HG03159 (cell line): ENCODE measurements around the gene RAB1A.

ENCODE experiments used
- ATAC-seq: cut with Tn5 transposase; IDR thresholded peaks from one replicate; pipeline ENCODE4 v1.9.1; 2021; ENCODE audit warnings: mild to moderate bottlenecking, moderate library complexity; ENCODE audit not compliant: unreplicated experiment

The RAB1A gene

DNA sequence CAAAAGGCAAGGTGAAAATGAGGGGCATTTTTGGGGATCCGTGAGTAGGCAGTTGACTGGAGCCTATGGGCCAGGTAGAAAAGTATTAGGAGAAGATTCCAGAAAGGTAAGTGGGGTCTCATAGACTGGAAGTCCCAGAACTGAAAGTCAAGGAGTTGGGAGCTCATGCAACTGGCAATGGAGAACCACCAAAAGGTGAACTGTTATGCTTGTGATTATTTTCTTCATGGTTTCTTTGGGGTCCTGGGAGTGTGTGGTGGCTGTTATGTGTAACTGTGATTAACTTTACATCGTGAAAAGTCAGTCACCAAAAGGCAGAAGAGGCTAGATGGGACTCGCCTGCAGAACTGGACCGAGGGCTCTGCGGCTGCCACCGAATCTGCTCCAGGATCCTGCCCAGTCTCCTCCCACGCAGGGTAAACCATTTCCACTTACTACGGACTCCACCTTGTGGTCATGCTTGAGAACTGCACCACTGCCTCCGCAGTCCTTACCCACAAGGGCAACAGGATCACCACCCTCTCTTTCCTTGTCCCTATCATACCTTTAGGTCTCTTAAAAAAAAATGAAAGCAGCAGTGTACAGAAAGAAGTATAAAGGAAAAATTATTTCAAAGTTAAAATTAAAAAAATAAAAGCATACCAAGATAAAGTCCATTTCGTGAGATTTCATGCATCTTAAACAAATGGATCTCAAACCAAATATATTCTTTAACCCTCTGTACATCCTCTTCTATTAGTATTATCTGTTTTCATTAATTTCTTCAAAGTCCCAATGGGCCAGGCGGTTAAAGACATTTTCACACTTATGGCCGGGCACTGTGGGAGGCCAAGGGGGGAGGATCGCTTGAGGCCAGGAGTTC is 89.3 kb downstream of the RAB1A start:
- ATAC-seq: peak; percentile 79

DNA sequence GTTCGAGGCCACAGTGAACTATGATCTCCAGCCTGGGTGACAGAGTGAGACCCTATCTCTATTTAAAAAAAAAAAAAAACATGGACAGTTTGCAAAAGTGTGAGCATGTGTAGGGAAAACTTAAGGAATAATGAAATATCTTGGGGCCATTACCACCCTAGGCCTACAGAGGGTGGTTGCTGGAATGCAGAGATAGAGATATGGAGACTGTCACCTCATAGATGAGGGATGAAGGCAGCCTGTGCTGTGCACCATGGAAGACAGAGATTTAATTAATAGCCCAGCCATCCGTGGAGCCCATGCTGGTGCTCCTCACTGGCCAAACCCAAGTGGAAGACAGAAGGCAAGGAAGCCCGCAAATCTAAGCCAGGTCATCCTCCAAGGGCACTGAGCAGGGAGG is 90.3 kb downstream of the RAB1A start:
- ATAC-seq: no peak

DNA sequence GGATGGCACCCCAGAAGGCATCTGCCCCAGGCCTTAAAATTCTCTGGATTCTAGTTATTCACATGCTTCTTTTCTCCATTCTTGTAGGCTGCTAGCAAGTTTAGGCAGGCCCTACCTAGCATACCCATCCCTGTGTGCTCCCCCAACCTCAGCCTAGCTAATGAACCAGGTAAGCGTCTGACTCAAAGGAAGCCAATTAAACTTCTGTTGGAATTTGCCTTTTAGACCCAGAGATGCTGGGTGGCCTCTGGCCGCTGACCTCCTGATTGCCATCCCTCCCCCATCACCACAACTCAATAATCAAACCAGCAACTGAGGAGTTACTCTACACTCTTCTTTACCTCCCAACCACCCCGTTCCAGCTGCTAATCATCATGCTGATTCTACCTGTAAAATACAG is 92.7 kb downstream of the RAB1A start:
- ATAC-seq: no peak
